ENCODE data around the gene CERS6.

DNA sequence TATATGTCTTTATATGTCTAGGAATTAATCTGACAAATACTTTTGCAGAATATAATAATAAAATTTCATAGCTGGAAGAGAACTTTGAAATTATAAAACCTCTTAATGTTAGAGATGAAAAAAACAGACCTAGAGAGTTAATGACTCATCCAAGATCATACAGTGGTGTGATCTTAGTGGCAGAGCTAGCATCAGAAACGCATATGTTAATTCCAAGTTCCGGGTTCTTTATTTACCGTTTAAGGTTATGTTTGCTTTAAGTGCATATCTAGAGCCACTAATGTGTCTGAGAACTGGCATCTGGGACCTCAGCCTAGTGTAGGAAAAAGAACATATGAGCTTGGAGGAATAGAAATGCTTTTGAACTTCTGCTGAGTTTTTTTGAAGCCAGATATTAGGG is 24.3 kb downstream of the CERS6 start:
- TF ChIP-seq POLR2A (IDR thresholded peaks at IDR 0.05): no peak
- TF ChIP-seq, protein P1, sequence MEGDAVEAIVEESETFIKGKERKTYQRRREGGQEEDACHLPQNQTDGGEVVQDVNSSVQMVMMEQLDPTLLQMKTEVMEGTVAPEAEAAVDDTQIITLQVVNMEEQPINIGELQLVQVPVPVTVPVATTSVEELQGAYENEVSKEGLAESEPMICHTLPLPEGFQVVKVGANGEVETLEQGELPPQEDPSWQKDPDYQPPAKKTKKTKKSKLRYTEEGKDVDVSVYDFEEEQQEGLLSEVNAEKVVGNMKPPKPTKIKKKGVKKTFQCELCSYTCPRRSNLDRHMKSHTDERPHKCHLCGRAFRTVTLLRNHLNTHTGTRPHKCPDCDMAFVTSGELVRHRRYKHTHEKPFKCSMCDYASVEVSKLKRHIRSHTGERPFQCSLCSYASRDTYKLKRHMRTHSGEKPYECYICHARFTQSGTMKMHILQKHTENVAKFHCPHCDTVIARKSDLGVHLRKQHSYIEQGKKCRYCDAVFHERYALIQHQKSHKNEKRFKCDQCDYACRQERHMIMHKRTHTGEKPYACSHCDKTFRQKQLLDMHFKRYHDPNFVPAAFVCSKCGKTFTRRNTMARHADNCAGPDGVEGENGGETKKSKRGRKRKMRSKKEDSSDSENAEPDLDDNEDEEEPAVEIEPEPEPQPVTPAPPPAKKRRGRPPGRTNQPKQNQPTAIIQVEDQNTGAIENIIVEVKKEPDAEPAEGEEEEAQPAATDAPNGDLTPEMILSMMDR (IDR thresholded peaks at IDR 0.05): no peak
